SK-N-MC (cell line): ENCODE measurements around the gene NINL.
"Not testable (repeated sequence)": the region's sequence is repeated elsewhere in the genome, so short reads cannot be mapped to it uniquely, and the experiment has no call there.

Source experiments
- EZH2 ChIP-seq: fragments of 200-600 bp; sonication (generic); IDR thresholded peaks from one replicate; pipeline ENCODE4 v1.6.1; 2017; ENCODE audit warnings: antibody characterized with exemption
- POLR2AphosphoS5 ChIP-seq: IDR thresholded peaks from 2 replicates; pipeline ENCODE4 v1.6.1; 2012; ENCODE audit warnings: mild to moderate bottlenecking, low read depth, low read length, borderline replicate concordance

GRCh38 chr20:25503051-25503639, 82.2 kb downstream of the NINL start:
- not testable (repeated sequence) for TF ChIP-seq EZH2, POLR2AphosphoS5
